GM12892 (cell line): ENCODE measurements around the gene SSC4D.
"Not testable (repeated sequence)": the region's sequence is repeated elsewhere in the genome, so short reads cannot be mapped to it uniquely, and the experiment has no call there.

Experiments used
- DNase-seq: peaks from one replicate; pipeline ENCODE4 v3.0.0; 2011; ENCODE audit not compliant: insufficient read length
- FAIRE-seq: peaks from 2 replicates; lab custom pipeline; 2011; peaks lifted over from hg19 to GRCh38; lab: Jason Lieb, UNC
- POLR2A ChIP-seq: IDR thresholded peaks from 2 replicates; pipeline ENCODE4 v1.6.1; 2011; ENCODE audit warnings: low read depth, low read length, control low read depth
- POLR2AphosphoS5 ChIP-seq: IDR thresholded peaks from 2 replicates; pipeline ENCODE4 v1.6.1; 2011; ENCODE audit warnings: low read depth, low read length, control low read depth
- TAF1 ChIP-seq: IDR thresholded peaks from 2 replicates; pipeline ENCODE4 v1.6.1; 2011; ENCODE audit warnings: low read depth, mild to moderate bottlenecking, control low read depth, low read length, borderline replicate concordance

The SSC4D gene

GRCh38 chr7:76368190-76368589 is 41.3 kb downstream of the SSC4D start:
- no peak for FAIRE-seq

GRCh38 chr7:76364198-76364584 is 45.3 kb downstream of the SSC4D start:
- no peak for TF ChIP-seq POLR2AphosphoS5
- no peak for TF ChIP-seq POLR2A
- TF ChIP-seq TAF1 = no peak
- no peak for FAIRE-seq
- DNase-seq = no peak

More at GRCh38 chr7:76368190-76368589, 41.3 kb downstream of the SSC4D start:
- no peak for DNase-seq
- no peak for TF ChIP-seq POLR2AphosphoS5
- no peak for TF ChIP-seq POLR2A
- TF ChIP-seq TAF1 = no peak

- not testable (repeated sequence) for DNase-seq, FAIRE-seq
These were observed 45.7 kb downstream of the SSC4D start for GRCh38 chr7:76363754-76364153.

DNA sequence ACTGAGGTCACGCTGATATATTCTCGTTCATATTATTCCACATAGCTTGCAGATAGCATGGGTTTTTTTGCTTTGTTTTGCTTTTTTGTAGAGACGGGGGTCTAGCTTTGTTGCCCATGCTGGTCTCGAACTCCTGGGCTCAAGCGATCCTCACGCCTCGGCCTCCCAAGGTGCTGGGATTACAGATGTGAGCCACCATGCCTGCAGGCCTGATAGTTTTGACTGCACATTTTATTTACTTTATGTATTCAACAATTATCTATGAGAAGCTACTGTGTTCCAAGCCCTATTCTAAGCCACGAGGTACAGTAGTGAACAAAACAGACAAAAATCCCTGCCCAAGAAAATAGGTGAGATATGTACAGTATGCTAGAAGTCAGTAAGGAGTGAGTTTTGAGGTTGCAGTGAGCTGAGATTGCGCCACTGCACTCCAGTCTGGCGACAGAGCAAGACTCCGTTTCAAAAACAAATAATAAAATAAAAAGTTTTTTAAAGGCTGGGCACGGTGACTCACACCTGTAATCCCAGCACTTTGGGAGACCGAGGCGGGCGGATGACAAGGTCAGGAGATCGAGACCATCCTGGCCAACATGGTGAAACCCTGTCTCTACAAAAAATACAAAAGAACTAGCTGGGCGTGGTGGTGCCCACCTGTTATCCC is 49.4 kb downstream of the SSC4D start:
- DNase-seq (no peak), FAIRE-seq (no peak)
- no peak for TF ChIP-seq TAF1
- TF ChIP-seq POLR2A = no peak
- no peak for TF ChIP-seq POLR2AphosphoS5

DNA sequence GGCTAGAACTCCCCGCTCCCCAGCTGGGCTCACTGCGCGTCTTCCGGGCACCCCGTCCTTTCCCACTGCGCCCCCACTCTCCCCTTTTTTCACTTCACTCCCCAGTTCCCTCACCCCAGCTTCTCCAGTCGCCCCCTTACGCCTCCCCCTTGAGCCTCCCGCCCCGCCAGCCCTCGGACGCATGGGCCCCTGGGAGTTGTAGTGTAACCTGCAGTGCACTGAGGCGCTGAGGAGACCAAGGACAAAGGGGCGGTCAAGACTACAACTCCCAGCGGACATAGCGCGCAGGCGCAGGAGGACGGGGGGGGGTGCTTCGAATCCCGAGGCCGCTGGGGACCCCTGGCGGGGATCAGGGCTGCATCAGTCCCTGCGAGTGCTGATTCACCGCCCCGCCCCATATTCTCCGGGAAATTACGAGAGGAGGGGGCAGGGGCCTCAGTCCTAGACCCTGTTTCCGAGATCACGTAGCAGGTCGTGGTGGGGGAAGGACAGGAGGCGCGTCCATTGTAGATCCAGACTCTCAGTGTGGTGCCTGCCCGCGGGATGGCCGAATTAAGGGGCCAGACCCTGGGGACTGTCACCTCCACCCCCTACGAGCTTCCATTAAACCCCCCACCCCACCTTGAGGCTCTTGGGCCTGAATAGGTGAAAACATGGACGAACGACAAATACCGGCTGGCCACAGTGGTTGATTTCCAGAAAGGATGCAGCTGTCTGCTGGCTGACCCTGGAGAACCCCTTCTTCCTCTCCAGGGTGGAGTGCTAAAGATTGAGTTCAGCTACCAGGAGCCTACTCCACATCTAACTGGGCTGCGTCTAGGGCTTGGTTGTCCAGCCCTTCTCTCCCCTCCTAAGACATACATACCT is 50.2 kb downstream of the SSC4D start:
- TF ChIP-seq POLR2A = no peak
- TF ChIP-seq TAF1 = no peak
- TF ChIP-seq POLR2AphosphoS5 = no peak
- FAIRE-seq = peak; percentile 89
- peak; percentile 88 for DNase-seq

DNA sequence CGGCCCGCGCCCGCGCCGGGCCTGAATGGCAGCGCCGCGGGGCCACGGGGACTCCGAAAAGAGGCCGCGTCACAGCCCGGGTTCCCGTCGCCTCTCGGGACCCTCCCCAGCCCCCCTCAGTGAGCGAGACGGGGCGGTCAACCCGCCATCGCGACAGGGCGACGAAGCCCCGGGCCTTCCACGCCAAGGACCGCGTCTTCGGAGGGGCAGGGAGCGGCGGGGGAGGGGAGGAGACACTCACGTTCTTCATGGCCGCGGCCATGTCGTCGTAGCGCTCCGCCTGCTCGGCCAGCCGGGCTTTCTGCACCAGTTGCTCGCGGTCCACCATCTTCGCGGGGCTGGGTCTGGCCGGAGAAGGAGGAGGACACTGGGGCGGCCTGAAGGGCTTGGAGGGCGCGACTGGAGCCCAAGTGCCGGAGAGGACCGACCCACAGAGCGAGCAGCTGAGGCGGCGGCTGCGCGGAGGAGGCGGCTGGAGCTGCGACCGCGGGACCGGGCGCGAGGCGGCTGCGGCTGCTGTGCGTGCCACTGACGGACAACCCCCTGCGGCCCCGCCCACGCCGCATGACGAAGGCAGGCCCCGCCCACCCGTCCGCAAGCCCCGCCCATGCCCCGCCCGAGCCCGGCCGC is 50.9 kb downstream of the SSC4D start, which contains the start of gene YWHAG:
Gene YWHAG, minus strand, starts transcription at position 511 of the 630 bp plus-strand sequence. Its CDS starts 183 bp downstream, at position 328.
- DNase-seq (peak; percentile 70), FAIRE-seq (peak; percentile 40)
- TF ChIP-seq TAF1 (peak; percentile 86), POLR2AphosphoS5 (peak; percentile 97), POLR2A (peak; percentile 98)

DNA sequence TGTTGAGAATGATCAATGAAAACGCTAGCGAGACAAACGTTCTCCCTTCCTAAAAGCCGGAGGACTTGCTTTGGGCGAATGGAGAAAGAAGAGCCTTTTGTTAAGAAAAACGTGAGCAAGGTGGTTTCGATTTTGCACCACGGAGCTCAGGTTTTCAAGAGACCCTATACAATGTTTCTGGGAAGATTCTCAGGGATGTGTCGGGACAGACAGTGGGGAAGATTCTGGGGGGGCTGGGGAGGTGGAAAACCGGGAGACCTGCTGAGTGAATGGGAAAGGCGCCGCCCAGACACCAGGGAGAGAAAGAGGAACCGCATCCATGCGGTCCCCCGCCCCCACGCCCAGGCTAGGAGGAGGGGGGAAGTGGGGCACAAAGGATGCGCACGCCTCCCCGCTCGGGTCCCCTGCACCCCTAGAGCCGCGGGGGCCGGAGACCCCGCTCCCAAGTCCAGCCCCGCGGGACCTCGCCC is 51.5 kb downstream of the SSC4D start:
- DNase-seq (no peak), FAIRE-seq (peak; percentile 9)
- no peak for TF ChIP-seq TAF1
- TF ChIP-seq POLR2A = no peak

GRCh38 chr7:76357475-76358010 is 52.0 kb downstream of the SSC4D start:
- FAIRE-seq = no peak
- no peak for TF ChIP-seq POLR2AphosphoS5
- TF ChIP-seq TAF1 = no peak
- TF ChIP-seq POLR2A = no peak
- no peak for DNase-seq

DNA sequence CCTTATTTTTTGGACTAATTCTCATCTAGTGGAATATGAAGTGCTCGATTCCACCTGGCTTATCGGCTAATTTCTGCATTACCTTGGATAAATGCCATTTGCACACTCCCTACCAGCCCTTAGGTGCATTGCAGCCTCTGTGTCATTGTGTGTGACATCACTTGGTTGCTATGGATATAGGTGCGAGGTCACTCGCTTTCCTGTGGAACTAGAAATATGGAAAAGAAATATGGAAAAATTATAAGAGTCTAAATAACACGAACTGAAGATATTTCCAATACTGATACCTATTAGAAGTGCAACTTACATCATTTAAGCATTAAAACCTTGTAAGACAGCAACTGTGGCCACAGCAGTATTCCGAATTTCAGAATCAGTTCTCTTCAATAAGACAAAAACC is 52.7 kb downstream of the SSC4D start:
- TF ChIP-seq POLR2AphosphoS5 = no peak
- no peak for TF ChIP-seq TAF1
- no peak for TF ChIP-seq POLR2A
- DNase-seq (no peak), FAIRE-seq (no peak)

DNA sequence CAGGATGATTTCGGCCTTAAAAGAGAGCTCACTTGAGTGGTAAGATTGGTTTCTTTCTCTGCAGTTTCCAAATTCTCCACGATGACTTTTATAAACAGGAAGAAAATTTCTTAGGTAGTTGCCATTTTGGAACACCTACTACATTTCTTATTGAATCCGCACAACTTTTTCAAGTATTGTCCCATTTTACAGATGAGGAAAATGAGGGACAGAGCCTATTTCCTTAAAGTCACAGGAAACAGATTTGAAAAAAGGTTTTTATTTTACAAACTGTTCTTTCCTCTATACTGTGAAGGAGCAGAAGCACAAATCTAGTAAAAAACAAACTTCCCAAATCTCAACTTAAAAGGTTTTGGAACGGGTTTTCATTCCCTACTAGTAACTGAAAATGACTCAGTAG is 53.4 kb downstream of the SSC4D start:
- no peak for TF ChIP-seq POLR2AphosphoS5
- no peak for TF ChIP-seq POLR2A
- no peak for TF ChIP-seq TAF1
- FAIRE-seq (no peak), DNase-seq (no peak)

DNA sequence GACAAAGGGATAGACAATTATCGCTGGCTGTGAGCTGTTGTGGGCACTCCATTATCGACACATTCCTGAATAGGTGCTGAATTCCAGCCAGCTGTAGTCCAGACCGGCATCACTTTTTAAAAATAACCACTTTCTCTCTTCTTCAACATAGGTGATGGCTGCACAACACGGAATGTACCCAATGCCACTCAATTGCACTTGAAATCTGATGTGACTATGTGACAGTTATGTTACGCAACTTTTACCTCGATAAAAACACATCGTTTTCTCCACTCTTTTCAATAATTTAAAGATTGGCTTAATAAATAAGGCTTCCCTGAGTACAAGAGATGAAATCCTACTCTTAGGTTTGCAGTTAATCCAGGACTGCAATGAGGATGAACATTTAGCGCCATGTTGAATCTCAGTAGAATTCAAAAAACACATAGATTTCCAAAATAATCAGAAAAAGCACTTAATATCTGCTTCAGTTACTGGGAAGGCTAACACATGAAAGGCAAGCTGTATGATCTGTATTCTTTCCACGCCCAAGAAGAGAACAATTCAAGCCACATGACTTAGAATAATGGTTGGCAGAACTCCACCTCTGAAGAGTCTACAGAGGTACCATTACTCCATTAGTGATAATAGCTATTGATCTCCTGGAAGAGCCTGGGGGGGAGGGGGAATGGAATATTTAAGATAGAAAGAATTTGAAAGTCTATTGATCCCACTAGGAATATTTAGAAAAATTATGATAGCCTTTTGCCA is 54.3 kb downstream of the SSC4D start:
- FAIRE-seq = no peak
- no peak; the same call in 1 of the 2 replicates for TF ChIP-seq POLR2A
- no peak for TF ChIP-seq POLR2AphosphoS5
- TF ChIP-seq TAF1 = no peak
- no peak for DNase-seq
